22Rv1 (cell line): ENCODE measurements around the gene DUSP12.

ENCODE experiments used
- ZFX ChIP-seq: fragments of 450-650 bp; IDR thresholded peaks from 2 replicates; pipeline ENCODE4 v1.6.1; 2017; ENCODE audit warnings: antibody characterized with exemption, borderline replicate concordance
- TF ChIP-seq, protein P1 (sequence below): fragments of 450-650 bp; IDR thresholded peaks from 2 replicates; pipeline ENCODE4 v1.5.1; 2017; ENCODE audit warnings: mild to moderate bottlenecking

DNA sequence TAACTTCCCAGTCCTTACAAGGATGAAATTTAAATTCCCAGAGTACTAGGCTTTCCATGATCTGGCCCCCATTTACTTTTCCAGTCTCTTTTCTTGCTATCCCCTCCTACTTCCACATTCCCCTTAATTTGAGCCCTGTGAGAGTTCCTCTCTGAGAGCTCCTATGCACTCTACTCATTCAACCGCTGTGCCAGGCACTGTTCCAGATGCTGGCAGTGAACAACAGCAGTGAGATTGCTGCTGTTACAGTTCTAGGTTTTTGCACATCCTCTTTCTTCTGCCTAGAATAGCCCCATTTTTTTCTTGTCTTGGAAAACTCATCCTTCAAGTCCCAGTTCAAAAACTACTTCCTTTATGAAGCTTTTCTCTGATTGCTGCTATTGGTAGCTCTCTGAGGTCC is 35.4 kb downstream of the DUSP12 start:
- TF ChIP-seq, protein P1, sequence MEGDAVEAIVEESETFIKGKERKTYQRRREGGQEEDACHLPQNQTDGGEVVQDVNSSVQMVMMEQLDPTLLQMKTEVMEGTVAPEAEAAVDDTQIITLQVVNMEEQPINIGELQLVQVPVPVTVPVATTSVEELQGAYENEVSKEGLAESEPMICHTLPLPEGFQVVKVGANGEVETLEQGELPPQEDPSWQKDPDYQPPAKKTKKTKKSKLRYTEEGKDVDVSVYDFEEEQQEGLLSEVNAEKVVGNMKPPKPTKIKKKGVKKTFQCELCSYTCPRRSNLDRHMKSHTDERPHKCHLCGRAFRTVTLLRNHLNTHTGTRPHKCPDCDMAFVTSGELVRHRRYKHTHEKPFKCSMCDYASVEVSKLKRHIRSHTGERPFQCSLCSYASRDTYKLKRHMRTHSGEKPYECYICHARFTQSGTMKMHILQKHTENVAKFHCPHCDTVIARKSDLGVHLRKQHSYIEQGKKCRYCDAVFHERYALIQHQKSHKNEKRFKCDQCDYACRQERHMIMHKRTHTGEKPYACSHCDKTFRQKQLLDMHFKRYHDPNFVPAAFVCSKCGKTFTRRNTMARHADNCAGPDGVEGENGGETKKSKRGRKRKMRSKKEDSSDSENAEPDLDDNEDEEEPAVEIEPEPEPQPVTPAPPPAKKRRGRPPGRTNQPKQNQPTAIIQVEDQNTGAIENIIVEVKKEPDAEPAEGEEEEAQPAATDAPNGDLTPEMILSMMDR: no peak
- TF ChIP-seq ZFX: no peak
